Loucy (cell line): Measurements from ENCODE around the gene OTUD5.
A peak's percentile ranks its signal among the peaks of the same experiment; 100 is the strongest.

ENCODE experiments used
- CTCF ChIP-seq: fragments of 200-600 bp; sonication (generic); conservative IDR thresholded peaks from 2 replicates; pipeline ENCODE4 v1.5.1; 2014; ENCODE audit warnings: mild to moderate bottlenecking, antibody characterized with exemption, low read length
- EZH2phosphoT487 ChIP-seq: fragments of 200-600 bp; IDR thresholded peaks from 2 replicates; pipeline ENCODE4 v1.6.1; 2018; ENCODE audit warnings: antibody characterized with exemption, mild to moderate bottlenecking, moderate library complexity, borderline replicate concordance

- TF ChIP-seq CTCF = peak; percentile 77
- no peak for TF ChIP-seq EZH2phosphoT487
Observed at GRCh38 chrX:48917139-48918001, 40.0 kb downstream of the OTUD5 start.
